ENCODE data around the gene PSD. TPM values are rescaled to one million over a fixed set of nuclear protein-coding genes. Genes with fewer than 3 reads are reported as not detected.
A peak's percentile ranks its signal among the peaks of the same experiment; 100 is the strongest.

PSD gene
- polyA plus RNA-seq, 1 donor from 2014 or later: 68.8 TPM

DNA sequence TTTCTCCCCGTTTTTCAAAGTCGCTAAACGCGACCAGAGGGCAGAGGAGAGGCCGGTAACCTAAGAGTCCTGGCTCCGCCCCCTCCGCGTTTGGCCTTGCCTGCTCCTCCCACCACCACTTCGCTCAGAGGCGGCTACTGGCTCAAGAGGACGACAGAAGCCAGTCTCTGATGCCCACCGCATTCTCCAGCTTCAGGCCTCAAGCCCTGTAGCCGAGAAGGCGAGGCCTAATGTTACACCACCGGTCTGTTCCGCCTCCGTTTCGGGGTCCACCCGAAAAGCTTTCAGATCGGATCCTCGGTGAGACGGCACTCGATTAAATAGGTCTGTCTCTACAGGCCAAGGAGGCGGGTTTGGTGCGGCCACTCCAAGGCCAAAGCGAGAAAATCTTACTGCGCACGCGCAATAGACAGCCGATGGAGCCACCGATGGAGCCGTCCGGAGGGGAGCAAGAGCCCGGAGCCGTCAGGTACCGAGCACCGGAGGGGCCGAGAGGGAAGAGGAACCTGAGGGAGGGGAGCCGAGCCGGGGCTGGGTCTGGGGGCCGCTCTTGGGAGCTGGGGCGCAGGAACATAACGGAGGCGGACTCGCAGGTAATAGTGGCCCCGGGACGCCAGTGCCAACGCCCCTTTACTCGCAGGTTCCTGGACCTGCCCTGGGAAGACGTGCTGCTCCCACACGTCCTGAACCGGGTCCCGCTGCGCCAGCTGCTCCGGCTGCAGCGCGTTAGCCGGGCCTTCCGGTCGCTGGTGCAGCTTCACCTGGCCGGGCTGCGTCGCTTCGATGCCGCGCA, 2.3 kb upstream of the PSD start, which contains the start of gene FBXL15:
Gene FBXL15 (plus strand): TSS at position 123 of the 793 bp plus-strand sequence. CDS start 294 bp downstream, at position 417.
- Histone ChIP-seq H3K9me2 (ENCODE audit: insufficient read depth, low read length) (no peaks in the 10 kb centered on the region), H3K9ac (ENCODE audit: low read length) (peak within 1 kb of the TSS; percentile 84), H3F3A (ENCODE audit: insufficient read depth, low read length, poor library complexity, severe bottlenecking) (peaks cover 6% of the 10 kb centered on the region), H3K9me3 (ENCODE audit: low read length) (no peaks in the 10 kb centered on the region), H2AFZ (ENCODE audit: low read depth, low read length) (peak within 1 kb of the TSS; percentile 69), H3K27me3 (ENCODE audit: insufficient read depth, low read depth, low read length) (no peaks in the 10 kb centered on the region), H3K36me3 (ENCODE audit: insufficient read depth, low read length) (no peaks in the 10 kb centered on the region), H3K27ac (ENCODE audit: low read length) (peak within 1 kb of the TSS; percentile 93), H3K79me2 (replicated peaks; ENCODE audit: insufficient read depth, low read length) (peaks cover 5% of the 10 kb centered on the region), H4K20me1 (ENCODE audit: insufficient read depth) (no peaks in the 10 kb centered on the region), H3K4me3 (ENCODE audit: low read length) (peak within 1 kb of the TSS; percentile 97), H3K4me2 (ENCODE audit: low read length) (peak within 1 kb of the TSS; percentile 91)
- no peak for TF ChIP-seq REST (IDR thresholded peaks at IDR 0.05; ENCODE audit: borderline replicate concordance)
- TF ChIP-seq POLR2AphosphoS5 (IDR thresholded peaks at IDR 0.05): peak; percentile 78
- TF ChIP-seq TAF1 (IDR thresholded peaks at IDR 0.05; ENCODE audit: low read depth): peak; percentile 40
- no peak for TF ChIP-seq RAD21 (conservative IDR thresholded peaks at IDR 0.05)
- no peak for TF ChIP-seq EZH2 (IDR thresholded peaks at IDR 0.05; ENCODE audit: borderline replicate concordance, insufficient read depth, low read length, poor library complexity, severe bottlenecking)
- TF ChIP-seq MXI1 (conservative IDR thresholded peaks at IDR 0.05; ENCODE audit: poor library complexity, severe bottlenecking): peak; percentile 67
- peak; percentile 40 for TF ChIP-seq EP300 (conservative IDR thresholded peaks at IDR 0.05; ENCODE audit: poor library complexity, severe bottlenecking)
- TF ChIP-seq SMC3 (conservative IDR thresholded peaks at IDR 0.05; ENCODE audit: poor library complexity): peak; percentile 27
- no peak for TF ChIP-seq CTCF (IDR thresholded peaks at IDR 0.05; ENCODE audit: poor library complexity, severe bottlenecking)

- Histone ChIP-seq H3F3A (ENCODE audit: insufficient read depth, low read length, poor library complexity, severe bottlenecking) (peaks cover 6% of the 10 kb centered on the region), H3K4me3 (ENCODE audit: low read length) (peak overlapping the region; percentile 97), H3K4me2 (ENCODE audit: low read length) (peak overlapping the region; percentile 91), H3K9me3 (ENCODE audit: low read length) (no peaks in the 10 kb centered on the region), H3K36me3 (ENCODE audit: insufficient read depth, low read length) (no peaks in the 10 kb centered on the region), H3K9me2 (ENCODE audit: insufficient read depth, low read length) (no peaks in the 10 kb centered on the region), H4K20me1 (ENCODE audit: insufficient read depth) (no peaks in the 10 kb centered on the region), H2AFZ (ENCODE audit: low read depth, low read length) (peak overlapping the region; percentile 69), H3K9ac (ENCODE audit: low read length) (peak overlapping the region; percentile 84), H3K79me2 (replicated peaks; ENCODE audit: insufficient read depth, low read length) (peaks cover 5% of the 10 kb centered on the region), H3K27ac (ENCODE audit: low read length) (peak overlapping the region; percentile 93), H3K27me3 (ENCODE audit: insufficient read depth, low read depth, low read length) (no peaks in the 10 kb centered on the region)
- TF ChIP-seq TAF1 (IDR thresholded peaks at IDR 0.05; ENCODE audit: low read depth) (no peak), CTCF (IDR thresholded peaks at IDR 0.05; ENCODE audit: poor library complexity, severe bottlenecking) (no peak), POLR2AphosphoS5 (IDR thresholded peaks at IDR 0.05) (no peak), SMC3 (conservative IDR thresholded peaks at IDR 0.05; ENCODE audit: poor library complexity) (no peak), EP300 (conservative IDR thresholded peaks at IDR 0.05; ENCODE audit: poor library complexity, severe bottlenecking) (no peak), RAD21 (conservative IDR thresholded peaks at IDR 0.05) (no peak), EZH2 (IDR thresholded peaks at IDR 0.05; ENCODE audit: borderline replicate concordance, insufficient read depth, low read length, poor library complexity, severe bottlenecking) (no peak), MXI1 (conservative IDR thresholded peaks at IDR 0.05; ENCODE audit: poor library complexity, severe bottlenecking) (no peak), REST (IDR thresholded peaks at IDR 0.05; ENCODE audit: borderline replicate concordance) (no peak)
These were observed 1.7 kb upstream of the PSD start for GRCh38 chr10:102420181-102420713.
